Measurements from ENCODE around the gene PAK1.

DNA sequence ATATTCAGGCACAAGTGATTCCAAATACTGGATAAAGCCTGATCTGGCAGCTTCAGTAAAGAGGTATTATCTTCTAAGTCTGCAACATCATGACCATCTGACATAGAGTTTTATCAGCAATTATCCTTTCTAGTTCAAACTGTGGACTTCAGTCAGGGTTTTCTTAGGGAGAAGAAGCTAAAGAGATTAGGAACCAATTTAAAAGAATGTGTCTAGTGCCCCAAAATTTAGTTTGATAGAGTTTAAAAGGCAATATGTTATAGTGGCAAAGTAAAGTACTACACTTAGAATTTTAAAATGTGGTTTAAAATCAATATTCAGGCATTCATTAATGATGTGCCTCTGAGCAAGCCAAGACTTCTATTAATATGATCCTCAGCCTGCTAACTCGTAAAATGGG lies 5.4 kb downstream of the PAK1 start:
- TF ChIP-seq EZH2 (IDR thresholded peaks at IDR 0.05; ENCODE audit: borderline replicate concordance, low read length) (no peak), CTCF (IDR thresholded peaks at IDR 0.05; ENCODE audit: low read length) (no peak)
